ENCODE measurements around the gene GALNTL6.
"Not testable (repeated sequence)": the region's sequence is repeated elsewhere in the genome, so short reads cannot be mapped to it uniquely, and the experiment has no call there.

Gene GALNTL6

GRCh38 chr4:172830295-172830764 is 1017.1 kb downstream of the GALNTL6 start:
- no peak for DNase-seq

DNA sequence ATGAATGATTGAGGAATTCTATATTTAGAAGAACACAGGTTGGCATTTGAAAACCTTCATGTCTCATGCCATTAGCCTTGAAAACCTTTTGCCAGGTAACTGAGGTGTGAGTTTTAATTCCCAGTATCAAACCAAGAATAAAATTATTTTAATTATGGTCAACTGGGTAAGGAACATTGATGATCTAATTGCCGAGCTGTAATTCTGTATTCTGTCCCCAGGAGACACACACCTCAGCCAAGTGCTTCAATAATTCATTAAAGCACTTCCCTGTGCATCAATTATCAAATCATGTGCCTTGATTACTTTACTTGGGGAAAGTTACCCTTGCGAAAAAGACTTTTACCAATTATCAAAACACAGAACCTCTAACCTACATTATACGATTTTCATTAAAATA is 1023.5 kb downstream of the GALNTL6 start:
- no peak for DNase-seq

- no peak for DNase-seq
Measured at GRCh38 chr4:172838111-172838510, 1024.9 kb downstream of the GALNTL6 start.

- DNase-seq = no peak
Measured at GRCh38 chr4:172838943-172839342, 1025.7 kb downstream of the GALNTL6 start.

GRCh38 chr4:172842779-172843178 is 1029.6 kb downstream of the GALNTL6 start:
- no peak for DNase-seq

- DNase-seq = no peak
Measured at GRCh38 chr4:172843192-172843591, 1030.0 kb downstream of the GALNTL6 start.

DNA sequence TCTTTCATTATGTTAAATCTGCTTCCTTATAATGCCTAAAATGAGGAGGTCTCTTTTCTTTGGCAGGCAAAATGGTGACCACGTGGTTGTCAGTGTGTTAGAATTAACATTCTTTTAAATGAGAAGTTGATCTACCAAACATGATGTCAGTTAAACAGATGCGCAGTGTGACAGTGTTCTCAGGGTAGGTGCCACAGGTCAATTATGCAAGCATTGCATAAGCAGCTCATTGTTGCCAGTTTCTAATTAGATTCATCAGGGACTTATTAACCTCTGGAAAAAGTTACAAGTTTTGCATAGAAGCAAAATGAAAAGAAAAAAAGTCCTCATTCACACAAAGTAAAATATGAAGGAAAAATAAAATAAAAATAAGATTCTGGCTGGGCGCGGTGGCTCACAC is 1031.4 kb downstream of the GALNTL6 start:
- DNase-seq = no peak

- DNase-seq = no peak
Measured at GRCh38 chr4:172845281-172845680, 1032.1 kb downstream of the GALNTL6 start.

DNA sequence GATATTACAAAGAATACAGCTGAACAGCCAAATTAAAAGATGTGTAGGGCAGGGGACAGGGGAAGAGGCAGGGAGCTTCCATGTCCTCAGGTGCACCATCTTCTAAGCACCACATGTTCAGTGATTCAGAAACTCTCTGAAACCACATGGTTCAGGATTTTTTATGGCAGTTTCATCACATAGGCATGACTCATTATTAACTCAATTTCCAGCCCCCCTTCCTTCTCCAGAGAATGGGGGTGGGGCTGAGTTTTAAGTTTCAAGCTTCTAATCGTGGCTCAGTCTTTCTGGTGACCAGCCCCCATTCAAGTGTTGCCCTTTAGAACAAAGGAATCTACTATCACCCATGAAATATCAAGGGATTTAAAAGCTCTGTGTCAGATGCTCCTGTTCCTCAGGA is 1037.6 kb downstream of the GALNTL6 start:
- DNase-seq = no peak

DNA sequence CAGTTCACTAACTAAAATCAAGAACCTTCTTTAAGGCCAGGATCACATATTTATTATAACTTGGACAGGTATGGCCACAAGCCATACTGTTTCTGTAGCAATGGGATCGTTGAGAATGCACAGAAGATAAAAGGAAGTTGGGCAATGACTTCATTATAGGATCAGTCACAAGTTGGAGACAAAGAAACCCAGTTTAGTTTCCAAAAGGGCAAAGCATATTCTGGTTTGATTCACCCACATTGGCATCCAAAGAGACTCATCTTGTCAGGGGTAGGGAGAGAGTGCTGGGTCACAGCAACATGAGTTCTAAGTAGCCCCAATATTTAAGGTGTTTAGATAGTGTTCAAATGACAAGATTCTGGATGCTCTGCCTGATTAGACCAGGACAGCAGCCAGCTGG is 1038.3 kb downstream of the GALNTL6 start:
- no peak for DNase-seq

DNA sequence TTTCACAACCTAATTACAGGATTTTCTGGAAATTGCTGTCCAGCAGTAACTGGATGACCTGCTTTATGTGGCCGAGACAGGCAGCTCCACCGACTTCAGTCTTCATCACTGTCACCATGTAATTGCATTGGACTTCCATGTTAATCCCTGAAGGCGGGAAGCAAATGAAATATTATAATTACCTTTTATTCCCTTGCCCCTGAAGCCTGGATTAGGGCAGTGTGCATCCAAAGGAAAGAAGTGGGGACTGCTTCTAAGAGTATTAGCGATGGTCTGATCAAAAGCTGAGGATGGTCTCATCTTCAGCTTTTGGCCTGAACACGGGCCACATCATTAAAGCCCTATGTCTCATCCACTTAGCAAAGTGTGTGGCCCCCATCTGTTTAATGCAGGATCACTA is 1043.8 kb downstream of the GALNTL6 start:
- no peak for DNase-seq

GRCh38 chr4:172858731-172859230 is 1045.6 kb downstream of the GALNTL6 start:
- DNase-seq = no peak

GRCh38 chr4:172865103-172865502 is 1051.9 kb downstream of the GALNTL6 start:
- DNase-seq = no peak

DNA sequence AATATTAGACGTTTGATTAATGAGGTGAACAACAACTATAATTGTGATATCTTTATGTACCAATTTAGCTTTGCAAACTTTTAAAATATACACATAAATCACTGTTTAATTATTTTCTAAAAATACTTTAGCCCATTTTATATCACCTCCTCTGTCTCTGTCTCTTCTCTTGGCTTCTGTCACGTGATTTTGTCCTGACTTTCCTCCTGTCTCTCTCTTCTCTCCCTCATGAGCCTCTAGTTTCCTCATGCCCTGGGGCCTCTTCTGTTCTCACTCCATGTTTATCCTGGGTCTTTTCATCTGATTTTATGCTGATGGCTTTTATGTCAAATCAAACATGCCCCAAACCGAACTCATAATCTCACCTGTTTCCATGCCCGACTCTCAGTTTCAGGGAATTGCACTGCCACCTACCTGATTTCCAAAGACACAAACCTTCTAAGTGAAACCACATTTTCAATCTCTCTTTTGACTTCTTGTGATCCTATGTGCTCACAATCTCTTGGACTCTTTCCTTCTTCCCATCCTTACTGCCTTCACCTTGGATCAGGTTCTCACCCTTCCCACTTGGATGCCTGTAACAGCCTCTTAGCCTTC is 1052.4 kb downstream of the GALNTL6 start:
- no peak for DNase-seq

DNA sequence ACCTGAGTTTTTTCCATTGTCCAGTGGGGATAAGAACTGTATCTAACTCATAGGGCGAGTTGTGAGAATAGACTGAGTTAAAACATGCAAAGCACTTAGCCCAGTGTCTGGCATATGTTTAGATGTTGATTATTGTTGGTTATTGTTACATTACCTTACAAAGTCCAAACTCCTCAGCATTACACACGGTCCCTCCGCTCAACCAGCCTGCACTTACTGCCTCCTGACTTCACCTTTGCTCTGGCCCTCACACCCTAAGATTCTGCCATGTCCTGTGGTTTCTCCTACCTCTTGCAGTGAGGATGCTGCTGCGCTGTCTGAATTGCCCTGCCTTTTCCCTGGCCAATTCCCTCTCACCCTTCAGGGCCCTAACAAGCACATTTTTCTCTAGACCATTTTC is 1053.2 kb downstream of the GALNTL6 start:
- no peak for DNase-seq

DNA sequence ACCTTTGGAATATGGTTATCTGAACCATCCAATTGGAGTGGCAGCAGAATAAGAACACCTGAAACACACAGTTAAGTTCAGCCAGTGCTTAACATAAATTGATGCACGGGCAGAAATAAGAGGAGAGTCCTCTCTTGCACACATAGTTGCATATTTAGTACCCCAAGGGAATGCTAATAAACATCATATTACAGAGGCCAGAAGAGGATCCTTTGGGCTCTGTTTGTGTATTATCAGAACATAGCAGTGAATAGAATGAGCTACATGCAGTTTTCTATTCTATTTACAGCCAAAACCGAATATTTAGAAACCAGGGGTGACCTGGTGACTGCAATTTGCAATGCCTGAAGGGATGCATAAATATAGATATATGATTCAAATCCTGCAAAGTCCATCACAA is 1054.6 kb downstream of the GALNTL6 start:
- no peak for DNase-seq

DNA sequence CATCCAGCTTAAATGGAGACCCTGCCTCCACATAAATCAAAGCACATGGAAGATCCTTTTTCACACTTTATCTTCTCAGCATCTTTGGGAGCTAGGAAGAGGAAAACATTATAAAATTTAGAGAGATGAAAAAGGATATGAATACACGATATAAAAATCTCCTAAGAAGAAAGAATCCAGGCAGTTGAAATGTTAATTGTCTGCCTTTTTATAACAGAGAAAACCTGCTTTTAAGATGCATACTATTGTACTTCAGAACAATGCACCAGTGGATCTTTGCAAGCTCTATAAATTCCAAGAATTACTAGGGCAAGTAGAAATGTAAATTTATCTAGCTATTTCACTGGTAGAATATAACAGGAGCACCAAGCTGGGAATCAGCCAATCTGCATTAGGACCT is 1055.1 kb downstream of the GALNTL6 start:
- no peak for DNase-seq

GRCh38 chr4:172869621-172870268 is 1056.5 kb downstream of the GALNTL6 start:
- no peak for DNase-seq

DNA sequence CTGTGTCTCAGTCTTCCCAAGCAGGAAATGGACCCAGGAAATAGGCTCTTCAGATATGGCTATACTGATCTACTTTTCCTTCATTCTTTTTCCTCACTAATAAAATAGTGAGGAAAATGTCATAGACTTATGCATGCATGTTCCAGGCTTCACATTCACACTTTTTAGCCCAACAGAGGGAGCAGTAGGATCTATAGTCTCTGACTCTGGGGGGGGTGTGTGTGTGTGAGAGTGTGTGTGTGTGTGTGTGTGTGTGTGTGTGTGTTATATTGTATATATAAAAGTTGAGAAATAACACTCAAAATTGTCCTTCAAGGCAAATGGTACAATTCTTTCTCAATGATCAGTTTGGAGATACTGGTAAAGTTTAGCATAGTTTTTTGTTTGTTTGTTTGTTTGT is 1058.2 kb downstream of the GALNTL6 start:
- no peak for DNase-seq

- DNase-seq = no peak
Measured at GRCh38 chr4:172874944-172875343, 1061.7 kb downstream of the GALNTL6 start.

DNA sequence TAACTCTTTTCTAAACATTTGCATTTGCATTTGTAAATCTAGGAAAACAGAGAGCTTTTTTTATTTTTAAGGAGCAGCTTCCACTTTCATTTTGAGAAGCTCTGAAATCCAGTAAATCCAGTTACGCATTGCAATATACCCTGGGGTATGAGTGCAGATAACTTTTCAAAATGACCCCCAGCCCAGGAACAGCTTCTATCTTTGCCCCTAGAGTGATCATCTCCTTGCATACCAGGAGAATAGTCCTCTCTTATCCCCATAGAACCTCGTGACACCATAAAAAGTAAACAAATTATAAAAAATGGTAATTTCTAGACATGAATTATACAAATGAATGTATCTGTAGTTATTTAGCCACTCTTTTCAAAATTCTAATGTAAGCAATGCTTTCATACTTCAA is 1063.2 kb downstream of the GALNTL6 start:
- no peak for DNase-seq

GRCh38 chr4:172881645-172882044 is 1068.4 kb downstream of the GALNTL6 start:
- no peak for DNase-seq

GRCh38 chr4:172887358-172887757 is 1074.2 kb downstream of the GALNTL6 start:
- not testable (repeated sequence) for DNase-seq

- no peak for DNase-seq
Measured at GRCh38 chr4:172887959-172888358, 1074.8 kb downstream of the GALNTL6 start.

GRCh38 chr4:172892300-172892699 is 1079.1 kb downstream of the GALNTL6 start:
- no peak for DNase-seq

Data from CD4-positive, alpha-beta T cell treated with Interleukin-17A for 4 hours (primary cell).